Ramos (cell line): ENCODE measurements around the gene PNPLA2.

Experiments used
- in situ Hi-C: fragments of 300-500 bp; cut with MboI; formaldehyde crosslinking; loops from one replicate; pipeline ENCODE4 v1.14.3; 2022; ENCODE audit warnings: low sequenced_read_pairs; ENCODE audit not compliant: unreplicated experiment

PNPLA2 gene

GRCh38 chr11:826836-827145 is 8.1 kb downstream of the PNPLA2 start:
- in situ Hi-C loops, result no loop called here

- in situ Hi-C loops, result no loop called here
Measured at GRCh38 chr11:827146-827896, 8.6 kb downstream of the PNPLA2 start.

- in situ Hi-C loops, result no loop called here
Measured at GRCh38 chr11:827897-828192, 9.1 kb downstream of the PNPLA2 start, which contains the start of gene CRACR2B. CRACR2B (plus strand) TSS chr11:827919; CDS start chr11:828608, 689 bp downstream.

GRCh38 chr11:828506-829175 is 9.9 kb downstream of the PNPLA2 start:
- in situ Hi-C loops, result no loop called here

GRCh38 chr11:829176-829846 is 10.6 kb downstream of the PNPLA2 start:
- in situ Hi-C loops, result no loop called here

GRCh38 chr11:829847-830294 is 11.2 kb downstream of the PNPLA2 start:
- in situ Hi-C loops, result no loop called here

- in situ Hi-C loops, result no loop called here
Measured at GRCh38 chr11:830295-831117, 11.8 kb downstream of the PNPLA2 start.

GRCh38 chr11:831118-831864 is 12.6 kb downstream of the PNPLA2 start:
- in situ Hi-C loops, result no loop called here

- in situ Hi-C loops, result no loop called here
Measured at GRCh38 chr11:831961-832528, 13.3 kb downstream of the PNPLA2 start.

- in situ Hi-C loops, result no loop called here
Measured at GRCh38 chr11:832529-833113, 13.9 kb downstream of the PNPLA2 start, which contains the start of gene CD151. CD151 (plus strand) TSS chr11:832952; CDS start chr11:836070, 3,118 bp downstream.

GRCh38 chr11:833114-833791 is 14.5 kb downstream of the PNPLA2 start:
- in situ Hi-C loops, result no loop called here

- in situ Hi-C loops, result no loop called here
Measured at GRCh38 chr11:833849-834311, 15.2 kb downstream of the PNPLA2 start.

GRCh38 chr11:834371-835316 is 15.9 kb downstream of the PNPLA2 start:
- in situ Hi-C loops, result no loop called here

- in situ Hi-C loops, result no loop called here
Measured at GRCh38 chr11:836274-836673, 17.6 kb downstream of the PNPLA2 start.

GRCh38 chr11:836700-837099 is 18.0 kb downstream of the PNPLA2 start:
- in situ Hi-C loops, result no loop called here

- in situ Hi-C loops, result no loop called here
Measured at GRCh38 chr11:837189-837989, 18.7 kb downstream of the PNPLA2 start.

GRCh38 chr11:837990-838307 is 19.2 kb downstream of the PNPLA2 start:
- in situ Hi-C loops, result no loop called here
